Measurements from ENCODE around the gene CPD. TPM values are rescaled to one million over a fixed set of nuclear protein-coding genes. Genes with fewer than 3 reads are reported as not detected.
"Not testable (repeated sequence)": the region's sequence is repeated elsewhere in the genome, so short reads cannot be mapped to it uniquely, and the experiment has no call there.

The CPD gene
- total RNA-seq, 1 donor from 2014 or later: 33.4 TPM

DNA sequence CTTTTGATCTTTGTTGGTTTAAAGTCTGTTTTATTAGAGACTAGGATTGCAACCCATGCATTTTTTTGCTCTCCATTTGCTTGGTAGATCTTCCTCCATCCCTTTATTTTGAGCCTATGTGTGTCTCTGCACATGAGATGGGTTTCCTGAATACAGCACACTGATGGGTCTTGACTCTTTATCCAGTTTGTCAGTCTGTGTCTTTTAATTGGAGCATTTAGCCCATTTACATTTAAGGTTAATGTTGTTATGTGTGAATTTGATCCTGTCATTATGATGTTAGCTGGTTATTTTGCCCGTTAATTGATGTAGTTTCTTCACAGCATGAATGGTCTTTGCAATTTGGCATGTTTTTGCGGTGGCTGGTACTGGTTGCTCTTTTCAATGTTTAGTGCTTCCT, 31.9 kb downstream of the CPD start:
- H3K4me3 Mint-ChIP-seq, H3K27ac Mint-ChIP-seq, DNase-seq, H3K27me3 Mint-ChIP-seq: not testable (repeated sequence)
- H3K36me3 Mint-ChIP-seq (ENCODE audit: low read depth): peaks cover 23% of the 10 kb centered on the region
- H3K9me3 Mint-ChIP-seq: peaks cover 18% of the 10 kb centered on the region
- peaks cover 24% of the 10 kb centered on the region for H3K4me1 Mint-ChIP-seq
- intact Hi-C loops (cut with micrococcal nuclease): loop anchor here (5.0 kb wide), 1 partner anchor 33 kb away; the partner anchor contains the start of gene CPD

DNA sequence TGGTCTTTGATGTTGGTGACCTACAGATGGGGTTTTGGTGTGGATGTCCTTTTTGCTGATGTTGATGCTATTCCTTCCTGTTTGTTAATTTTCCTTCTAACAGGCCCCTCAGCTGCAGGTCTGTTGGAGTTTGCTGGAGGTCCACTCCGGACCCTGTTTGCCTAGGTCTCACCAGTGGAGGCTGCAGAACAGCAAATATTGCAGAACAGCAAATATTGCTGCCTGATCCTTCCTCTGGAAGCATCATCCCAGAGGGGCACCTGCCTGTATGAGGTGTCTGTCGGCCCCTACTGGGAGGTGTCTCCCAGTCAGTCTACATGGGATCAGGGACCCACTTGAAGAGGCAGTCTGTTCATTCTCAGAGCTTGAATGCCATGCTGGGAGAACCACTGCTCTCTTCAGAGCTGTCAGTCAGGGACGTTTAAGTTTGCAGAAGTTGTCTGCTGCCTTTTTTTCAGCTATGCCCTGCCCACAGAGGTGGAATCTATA, 33.3 kb downstream of the CPD start:
- Mint-ChIP-seq H3K4me1 (peaks cover 24% of the 10 kb centered on the region), H3K36me3 (ENCODE audit: low read depth) (peaks cover 22% of the 10 kb centered on the region), H3K9me3 (peaks cover 16% of the 10 kb centered on the region)
- H3K27me3 Mint-ChIP-seq, DNase-seq, H3K27ac Mint-ChIP-seq, H3K4me3 Mint-ChIP-seq: not testable (repeated sequence)
- intact Hi-C loops (cut with micrococcal nuclease): loop anchor here (5.0 kb wide), 1 partner anchor 35 kb away; the partner anchor contains the start of gene CPD

DNA sequence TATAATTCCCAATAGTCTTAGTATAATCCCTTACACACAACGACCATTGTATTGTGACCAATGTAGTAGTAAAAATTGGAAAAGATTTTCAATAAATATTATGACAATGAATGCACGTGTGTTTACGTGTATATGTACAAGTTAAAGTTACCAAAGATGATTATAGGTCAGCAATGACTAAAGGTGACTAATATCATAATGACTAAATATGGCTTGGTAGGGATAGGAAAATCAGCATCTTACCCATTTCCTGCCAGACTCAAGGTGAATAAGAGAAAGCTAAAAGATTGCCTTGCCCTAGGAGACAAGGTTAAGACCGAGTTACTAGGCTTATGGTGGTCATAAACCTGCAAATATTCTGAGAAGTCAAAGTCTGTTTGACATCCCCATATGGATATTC, 34.4 kb downstream of the CPD start:
- intact Hi-C loops (cut with micrococcal nuclease): loop anchor here (1.0 to 5.0 kb wide), 2 partner anchors 36 to 49 kb away; partner anchors contain the start of gene CPD
- Mint-ChIP-seq H3K9me3 (peaks cover 10% of the 10 kb centered on the region), H3K4me1 (peaks cover 24% of the 10 kb centered on the region), H3K27ac (peak overlapping the region; percentile 69), H3K27me3 (no peaks in the 10 kb centered on the region), H3K4me3 (peak overlapping the region; percentile 4), H3K36me3 (ENCODE audit: low read depth) (peaks cover 17% of the 10 kb centered on the region)
- DNase-seq: no peak

DNA sequence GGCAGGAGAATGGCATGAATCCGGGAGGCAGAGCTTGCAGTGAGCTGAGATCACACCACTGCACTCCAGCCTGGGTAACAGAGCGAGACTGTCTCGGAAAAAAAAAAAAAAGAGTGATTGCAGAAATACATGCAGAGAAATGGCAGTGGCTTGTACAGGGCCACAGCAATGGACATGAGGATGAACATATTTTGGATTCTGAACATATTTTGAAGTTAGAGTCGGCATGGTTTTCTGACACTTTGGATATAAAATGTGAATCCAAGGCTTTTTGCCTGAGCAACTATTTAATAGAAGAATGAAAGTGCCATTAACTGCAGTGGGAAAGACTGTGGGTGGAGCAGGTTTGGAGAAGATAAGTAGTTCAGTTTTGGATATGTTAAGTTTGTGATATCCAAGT, 35.8 kb downstream of the CPD start:
- Mint-ChIP-seq H3K36me3 (ENCODE audit: low read depth) (peaks cover 16% of the 10 kb centered on the region), H3K27me3 (no peaks in the 10 kb centered on the region), H3K4me1 (peaks cover 23% of the 10 kb centered on the region), H3K27ac (peak overlapping the region; percentile 15), H3K9me3 (peaks cover 7% of the 10 kb centered on the region), H3K4me3 (no peak overlapping the region)
- intact Hi-C loops (cut with micrococcal nuclease): loop anchor here (5.0 kb wide), 1 partner anchor 37 kb away; the partner anchor contains the start of gene CPD
- no peak for DNase-seq

DNA sequence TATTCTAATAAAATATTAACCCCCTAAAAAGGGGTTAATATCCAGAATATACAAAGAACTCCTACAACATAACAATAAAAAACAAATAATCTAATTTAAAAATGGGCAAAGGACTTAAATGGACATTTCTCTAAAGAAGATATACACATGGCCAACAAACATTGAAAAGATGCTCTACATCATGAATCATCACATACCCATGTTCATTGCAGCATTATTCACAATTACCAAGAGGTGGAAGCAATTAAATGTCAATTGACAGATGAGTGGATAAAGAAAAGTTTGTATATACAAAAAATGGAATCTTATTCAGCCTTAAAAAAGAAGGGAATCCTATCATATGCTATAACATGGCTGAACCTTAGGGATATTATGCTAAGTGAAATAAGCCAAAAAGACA, 36.8 kb downstream of the CPD start:
- Mint-ChIP-seq H3K4me1 (peaks cover 24% of the 10 kb centered on the region), H3K9me3 (peaks cover 7% of the 10 kb centered on the region), H3K36me3 (ENCODE audit: low read depth) (peaks cover 12% of the 10 kb centered on the region), H3K4me3 (no peak overlapping the region), H3K27ac (no peak overlapping the region), H3K27me3 (no peaks in the 10 kb centered on the region)
- intact Hi-C loops (cut with micrococcal nuclease): no loop called here
- no peak for DNase-seq

DNA sequence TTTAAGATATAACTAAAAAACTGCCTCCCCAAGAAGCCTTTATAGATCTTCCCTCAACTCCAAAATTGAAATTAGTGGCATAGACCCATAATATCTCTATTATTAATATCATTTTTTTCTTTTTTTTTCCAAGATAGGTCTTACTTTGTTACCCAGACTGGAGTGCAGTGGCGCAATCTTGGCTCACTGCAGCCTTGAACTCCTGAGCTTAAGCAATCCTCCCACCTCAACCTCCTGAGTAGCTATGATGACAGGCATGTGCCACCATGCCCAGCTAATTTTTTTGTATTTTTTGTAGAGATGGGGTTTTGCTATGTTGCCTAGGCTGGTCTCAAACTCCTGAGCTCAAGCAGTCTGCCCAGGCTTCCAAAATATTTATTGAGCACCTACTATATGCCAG, 39.3 kb downstream of the CPD start:
- H3K4me3 Mint-ChIP-seq; H3K9me3 Mint-ChIP-seq; H3K27ac Mint-ChIP-seq; DNase-seq; intact Hi-C loops (cut with micrococcal nuclease); H3K27me3 Mint-ChIP-seq: not testable (repeated sequence)
- peaks cover 19% of the 10 kb centered on the region for H3K4me1 Mint-ChIP-seq
- H3K36me3 Mint-ChIP-seq (ENCODE audit: low read depth): peaks cover 13% of the 10 kb centered on the region

DNA sequence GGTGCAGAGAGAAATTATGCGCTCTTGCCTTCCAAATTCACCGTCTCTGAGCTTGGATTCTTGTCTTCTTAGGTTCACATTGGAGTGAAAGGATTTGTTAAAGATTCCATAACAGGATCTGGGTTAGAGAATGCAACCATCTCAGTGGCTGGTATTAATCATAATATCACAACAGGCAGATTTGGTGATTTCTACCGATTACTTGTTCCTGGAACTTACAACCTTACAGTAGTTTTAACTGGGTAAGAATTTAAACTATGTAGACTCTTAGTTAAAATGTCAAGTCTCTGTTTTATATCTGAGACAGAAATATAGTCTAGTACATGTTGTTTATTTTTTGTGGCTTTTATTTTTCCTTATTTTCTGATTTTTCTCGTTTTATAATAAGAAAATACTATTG, 42.9 kb downstream of the CPD start:
- peaks cover 4% of the 10 kb centered on the region for H3K4me1 Mint-ChIP-seq
- H3K27ac Mint-ChIP-seq: no peak overlapping the region
- H3K36me3 Mint-ChIP-seq (ENCODE audit: low read depth): peaks cover 30% of the 10 kb centered on the region
- H3K27me3 Mint-ChIP-seq: no peaks in the 10 kb centered on the region
- DNase-seq: no peak
- intact Hi-C loops (cut with micrococcal nuclease): no loop called here
- H3K4me3 Mint-ChIP-seq: no peak overlapping the region
- no peaks in the 10 kb centered on the region for H3K9me3 Mint-ChIP-seq

DNA sequence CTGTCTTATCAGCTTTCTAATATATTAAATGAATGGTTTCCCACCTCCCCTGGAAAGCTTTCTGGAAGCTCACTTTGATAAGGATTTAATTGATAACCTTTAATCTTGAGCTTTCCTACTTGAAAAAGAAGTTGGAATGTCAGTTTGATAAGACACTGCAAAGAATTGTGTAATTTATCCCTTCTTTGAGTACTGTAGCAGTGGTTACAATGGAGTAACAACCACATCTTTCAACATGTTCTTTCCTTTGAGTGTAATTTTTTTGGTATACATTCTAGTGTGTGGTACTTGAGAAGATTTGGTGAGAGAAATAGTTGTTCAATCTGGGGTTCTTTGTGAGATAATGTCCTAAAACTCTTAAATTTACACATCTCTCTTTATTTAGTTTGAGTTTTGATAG, 43.4 kb downstream of the CPD start:
- DNase-seq: no peak
- H3K27ac Mint-ChIP-seq: no peak overlapping the region
- H3K36me3 Mint-ChIP-seq (ENCODE audit: low read depth): peaks cover 30% of the 10 kb centered on the region
- no peaks in the 10 kb centered on the region for H3K27me3 Mint-ChIP-seq
- H3K4me1 Mint-ChIP-seq: peaks cover 4% of the 10 kb centered on the region
- intact Hi-C loops (cut with micrococcal nuclease): no loop called here
- no peaks in the 10 kb centered on the region for H3K9me3 Mint-ChIP-seq
- H3K4me3 Mint-ChIP-seq: no peak overlapping the region

DNA sequence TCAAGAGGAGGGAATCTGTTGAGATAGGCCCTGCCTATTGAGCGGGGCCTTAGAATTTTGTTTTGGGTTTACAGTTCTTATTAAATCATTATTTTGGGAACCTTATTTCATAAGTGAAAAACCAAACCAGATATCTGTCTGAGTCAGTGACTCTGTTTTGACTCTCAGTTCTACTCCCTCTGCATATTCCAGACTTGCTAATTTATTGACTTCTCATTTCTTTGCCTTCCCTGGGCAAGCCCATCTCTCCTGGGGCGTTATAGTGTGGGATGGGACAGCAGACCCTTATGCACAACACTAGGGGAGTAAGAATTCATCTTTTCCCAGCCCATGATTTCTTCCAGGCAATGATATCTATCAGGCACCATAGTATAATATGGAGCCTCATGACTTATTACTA, 45.7 kb downstream of the CPD start:
- peaks cover 42% of the 10 kb centered on the region for H3K36me3 Mint-ChIP-seq (ENCODE audit: low read depth)

DNA sequence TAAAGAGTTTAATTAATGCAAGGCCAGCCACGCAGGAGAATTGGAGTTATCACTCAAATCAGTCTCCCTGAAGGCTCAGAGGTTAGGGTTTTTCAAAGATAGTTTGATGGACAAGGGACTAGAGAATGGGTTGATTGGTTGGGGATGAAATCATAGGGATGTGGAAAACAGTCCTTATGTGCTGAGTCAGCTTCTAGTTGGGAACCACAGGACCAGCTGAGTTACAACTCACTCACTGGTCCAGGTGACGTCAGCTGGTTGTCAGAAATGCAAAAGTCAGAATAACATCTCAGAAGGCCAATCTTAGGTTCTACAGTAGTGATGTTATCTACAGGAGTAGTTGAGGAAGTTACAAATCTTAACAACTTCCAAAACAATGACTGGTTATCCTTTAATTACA, 47.6 kb downstream of the CPD start:
- Mint-ChIP-seq H3K36me3 (ENCODE audit: low read depth) (peaks cover 43% of the 10 kb centered on the region), H3K27ac (no peak overlapping the region), H3K27me3 (no peaks in the 10 kb centered on the region), H3K4me3 (no peak overlapping the region), H3K4me1 (peaks cover 2% of the 10 kb centered on the region), H3K9me3 (no peaks in the 10 kb centered on the region)
- no peak for DNase-seq
- intact Hi-C loops (cut with micrococcal nuclease): no loop called here

More for the DNA sequence above, 45.7 kb downstream of the CPD start:
- intact Hi-C loops (cut with micrococcal nuclease): no loop called here
- H3K27me3 Mint-ChIP-seq: no peaks in the 10 kb centered on the region
- H3K4me3 Mint-ChIP-seq: no peak overlapping the region
- peaks cover 4% of the 10 kb centered on the region for H3K4me1 Mint-ChIP-seq
- H3K9me3 Mint-ChIP-seq: no peaks in the 10 kb centered on the region
- no peak for DNase-seq
- H3K27ac Mint-ChIP-seq: no peak overlapping the region

DNA sequence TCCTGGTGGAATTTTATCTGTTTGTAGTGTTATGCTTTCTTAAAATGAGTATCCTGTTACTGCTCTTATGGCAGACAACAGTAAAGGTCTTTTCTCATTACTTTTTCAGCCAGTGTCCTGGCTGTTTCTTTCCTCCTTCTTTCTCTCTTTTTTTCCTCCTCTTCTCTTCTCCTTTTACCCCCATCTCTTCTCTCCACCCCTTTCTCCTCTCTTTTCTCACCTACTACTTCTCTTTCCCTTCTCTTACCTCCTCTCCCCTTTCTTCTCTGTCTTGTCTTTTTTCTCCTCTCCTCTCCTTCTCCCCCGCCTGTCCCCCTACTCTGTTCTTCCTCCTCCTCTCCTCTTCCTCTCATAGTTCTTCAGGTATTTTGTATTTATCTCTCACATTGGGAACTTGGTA, 48.9 kb downstream of the CPD start:
- Mint-ChIP-seq H3K27me3 (no peaks in the 10 kb centered on the region), H3K4me3 (no peak overlapping the region), H3K4me1 (peaks cover 2% of the 10 kb centered on the region), H3K27ac (no peak overlapping the region), H3K36me3 (ENCODE audit: low read depth) (peaks cover 38% of the 10 kb centered on the region), H3K9me3 (no peaks in the 10 kb centered on the region)
- no peak for DNase-seq
- intact Hi-C loops (cut with micrococcal nuclease): no loop called here

DNA sequence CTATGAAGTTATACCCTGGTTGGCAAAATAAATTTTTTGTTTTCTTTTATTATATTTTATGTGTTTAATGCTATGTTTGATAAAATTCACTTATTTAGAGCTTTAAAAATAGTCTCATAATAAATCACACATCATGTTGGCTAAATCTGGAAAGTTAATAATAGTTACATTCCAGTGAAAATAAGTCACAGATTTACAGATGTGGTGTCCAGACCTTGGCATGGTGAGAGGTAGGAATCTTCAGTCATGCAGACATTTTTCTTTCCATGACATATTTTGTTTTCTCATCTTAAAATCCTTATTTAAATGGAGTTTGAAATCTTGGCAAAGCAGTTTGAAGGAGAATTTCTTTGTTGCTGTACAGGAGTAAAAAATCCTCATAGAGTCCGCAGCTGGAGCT, 50.4 kb downstream of the CPD start:
- H3K27me3 Mint-ChIP-seq: no peaks in the 10 kb centered on the region
- H3K27ac Mint-ChIP-seq: no peak overlapping the region
- H3K36me3 Mint-ChIP-seq (ENCODE audit: low read depth): peaks cover 41% of the 10 kb centered on the region
- no peak for DNase-seq
- intact Hi-C loops (cut with micrococcal nuclease): no loop called here
- peaks cover 2% of the 10 kb centered on the region for H3K4me1 Mint-ChIP-seq
- H3K4me3 Mint-ChIP-seq: no peak overlapping the region
- peaks cover 4% of the 10 kb centered on the region for H3K9me3 Mint-ChIP-seq

DNA sequence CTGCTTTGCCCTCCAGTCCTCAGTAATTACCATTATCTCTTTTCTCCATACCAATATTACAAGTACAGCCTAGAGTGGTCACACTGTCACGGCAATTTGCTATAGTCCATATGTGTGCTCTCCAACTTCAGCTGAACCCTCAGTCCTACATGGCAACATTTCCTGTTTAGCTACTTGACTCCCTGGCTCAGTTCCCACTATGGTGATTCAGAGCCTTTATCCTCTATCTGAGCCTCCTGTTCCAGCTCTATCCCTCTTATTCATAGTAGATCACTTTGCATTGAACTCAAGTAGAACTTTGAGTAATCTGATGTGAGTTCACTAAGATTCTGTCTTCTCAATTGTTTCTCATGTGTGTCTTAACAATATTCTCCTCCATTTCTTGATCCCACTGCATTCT, 54.8 kb downstream of the CPD start:
- H3K36me3 Mint-ChIP-seq (ENCODE audit: low read depth): peaks cover 41% of the 10 kb centered on the region
- DNase-seq: no peak
- peaks cover 4% of the 10 kb centered on the region for H3K9me3 Mint-ChIP-seq
- H3K4me1 Mint-ChIP-seq: peaks cover 7% of the 10 kb centered on the region
- intact Hi-C loops (cut with micrococcal nuclease): no loop called here
- H3K27me3 Mint-ChIP-seq: no peaks in the 10 kb centered on the region
- H3K4me3 Mint-ChIP-seq: no peak overlapping the region
- H3K27ac Mint-ChIP-seq: no peak overlapping the region

DNA sequence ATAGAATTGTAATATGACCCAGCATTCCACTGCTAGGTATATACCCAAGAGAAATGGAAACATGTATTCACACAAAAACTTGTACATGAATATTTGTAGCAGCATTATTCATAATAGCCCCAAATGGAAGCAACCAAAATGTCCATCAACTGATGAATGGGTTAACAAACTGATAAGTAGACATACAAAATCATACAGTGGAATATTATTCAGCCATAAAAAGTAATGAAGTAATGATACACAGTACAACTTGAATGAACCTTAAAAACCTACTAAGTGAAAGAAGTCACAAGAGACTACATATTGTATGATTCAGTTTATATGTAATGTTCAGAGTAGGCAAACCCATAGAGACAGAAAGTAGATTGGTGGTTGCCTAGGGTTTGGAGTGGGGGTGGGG, 58.0 kb downstream of the CPD start:
- Mint-ChIP-seq H3K27me3 (no peaks in the 10 kb centered on the region), H3K36me3 (ENCODE audit: low read depth) (peaks cover 34% of the 10 kb centered on the region), H3K9me3 (peaks cover 4% of the 10 kb centered on the region), H3K4me3 (no peak overlapping the region), H3K4me1 (peaks cover 7% of the 10 kb centered on the region), H3K27ac (no peak overlapping the region)
- no peak for DNase-seq
- intact Hi-C loops (cut with micrococcal nuclease): no loop called here

DNA sequence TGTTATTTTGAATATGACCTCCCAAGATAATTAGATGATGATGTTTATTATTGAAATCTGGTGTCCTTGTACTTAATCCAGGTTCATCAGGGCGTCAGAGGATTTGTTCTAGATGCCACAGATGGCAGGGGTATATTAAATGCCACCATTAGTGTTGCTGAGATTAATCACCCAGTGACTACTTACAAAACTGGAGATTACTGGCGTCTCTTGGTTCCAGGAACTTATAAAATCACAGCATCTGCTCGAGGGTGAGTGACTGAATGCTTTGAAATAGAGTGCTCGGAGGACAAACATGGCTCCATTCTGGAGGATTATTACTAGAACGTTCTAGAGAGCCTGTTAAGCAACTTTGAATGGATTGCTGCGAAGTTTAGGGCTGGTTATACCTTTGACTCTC, 65.0 kb downstream of the CPD start:
- Mint-ChIP-seq H3K4me1 (no peaks in the 10 kb centered on the region), H3K4me3 (no peak overlapping the region), H3K36me3 (ENCODE audit: low read depth) (peaks cover 22% of the 10 kb centered on the region), H3K9me3 (no peaks in the 10 kb centered on the region), H3K27me3 (no peaks in the 10 kb centered on the region), H3K27ac (no peak overlapping the region)
- intact Hi-C loops (cut with micrococcal nuclease): no loop called here
- DNase-seq: no peak

Data from activated CD4-positive, alpha-beta T cell treated with anti-CD3 and anti-CD28 coated beads, Interleukin-2, amount 10 ng/mL, durations not matched to agents 24 days and 14 days (primary cell).